B cell (primary cell): ENCODE measurements around the gene FANCM. TPM values are rescaled to one million over a fixed set of nuclear protein-coding genes. Genes with fewer than 3 reads are reported as not detected.

ENCODE experiments used
- ATAC-seq: fragments of 200-7000 bp; cut with Tn5 transposase; one replicate; pipeline ENCODE4 v1.10.0; 2021; ENCODE audit warnings: low read depth, mild to moderate bottlenecking, moderate number of reproducible peaks, moderate library complexity
- CTCF ChIA-PET: fragments of 350-600 bp; sonication (Branson Sonifier 250); formaldehyde crosslinking; loops from one replicate; lab custom pipeline; 2021; ENCODE audit warnings: antibody characterized with exemption, inconsistent platforms; lab: Charles Lee
- POLR2A ChIA-PET: fragments of 350-600 bp; sonication (Branson Sonifier 250); formaldehyde crosslinking; loops from one replicate; lab custom pipeline; 2021; ENCODE audit warnings: antibody characterized with exemption; lab: Charles Lee
- DNase-seq: peaks from one replicate; pipeline ENCODE4 v3.0.0; 2013
- H2AFZ ChIP-seq: 2 replicates; pipeline ENCODE4 v1.6.1; 2012; ENCODE audit warnings: mild to moderate bottlenecking, low read depth, low read length; ENCODE audit not compliant: insufficient read depth, poor library complexity, severe bottlenecking
- H3K27ac ChIP-seq, 2 donors: 1 replicate in 1 of 2; 2 replicates in 1 of 2; pipeline ENCODE4 v1.5.1; 2012 to 2013; ENCODE audit warnings: low read length in 2 of 2, mild to moderate bottlenecking in 2 of 2, moderate library complexity in 1 of 2
- H3K27me3 ChIP-seq, 4 experiments: fragments of 200-600 bp in 1 of 4; sonication (generic) in 1 of 4; replicated peaks in 1 of 4; 1 replicate in 2 of 4; 2 replicates in 2 of 4; pipeline versions ENCODE4 v1.6.1 to v1.7.0; 2013 to 2016; ENCODE audit warnings: low read length in 3 of 4, mild to moderate bottlenecking in 2 of 4, mixed read lengths in 1 of 4, moderate library complexity in 1 of 4; ENCODE audit not compliant: insufficient read depth in 4 of 4, control insufficient read depth in 3 of 4; ENCODE audit errors: control extremely low read depth in 1 of 4
- H3K36me3 ChIP-seq, 2 experiments: replicated peaks in 1 of 2; 1 replicate in 1 of 2; 2 replicates in 1 of 2; pipeline versions ENCODE4 v1.6.1 to v1.7.1; 2013; ENCODE audit warnings: low read length in 1 of 2; ENCODE audit not compliant: insufficient read depth in 2 of 2, control insufficient read depth in 1 of 2; ENCODE audit errors: control extremely low read depth in 1 of 2, extremely low read depth in 1 of 2
- H3K4me1 ChIP-seq, 2 donors: fragments of 200-600 bp in 1 of 2; sonication (generic) in 1 of 2; 1 replicate in 1 of 2; 2 replicates in 1 of 2; pipeline versions ENCODE4 v1.5.1 to v1.6.1; 2013 to 2017; ENCODE audit warnings: low read length in 2 of 2; ENCODE audit not compliant: control insufficient read depth in 2 of 2, insufficient read depth in 2 of 2
- H3K4me2 ChIP-seq: replicated peaks from 2 replicates; pipeline ENCODE3; 2012; ENCODE audit warnings: mild to moderate bottlenecking, low read depth, low read length; ENCODE audit not compliant: poor library complexity, severe bottlenecking
- H3K4me3 ChIP-seq, 5 experiments: fragments of 200-600 bp in 1 of 5; sonication (generic) in 1 of 5; 1 replicate in 3 of 5; 2 replicates in 2 of 5; pipeline versions ENCODE4 v1.5.1 to v1.7.0; 2011 to 2016; ENCODE audit warnings: low read length in 4 of 5, mild to moderate bottlenecking in 4 of 5, low read depth in 2 of 5, control low read depth in 1 of 5, moderate library complexity in 1 of 5; ENCODE audit not compliant: insufficient read depth in 1 of 5; ENCODE audit errors: control extremely low read depth in 1 of 5, extremely low read depth in 1 of 5
- H3K79me2 ChIP-seq: fragments of 200-600 bp; sonication (generic); one replicate; pipeline ENCODE4 v1.6.0; 2016; ENCODE audit warnings: low read length; ENCODE audit not compliant: control insufficient read depth, insufficient read depth
- H3K9ac ChIP-seq: fragments of 200-600 bp; sonication (generic); 2 replicates; pipeline ENCODE4 v1.6.1; 2017; ENCODE audit warnings: mild to moderate bottlenecking, low read length, moderate library complexity
- H3K9me3 ChIP-seq, 3 donors: one replicate each; pipeline versions ENCODE4 v1.6.1 to v1.7.1; 2013; ENCODE audit warnings: low read length in 2 of 3; ENCODE audit not compliant: control insufficient read depth in 2 of 3, insufficient read depth in 1 of 3; ENCODE audit errors: control extremely low read depth in 1 of 3
- H4K20me1 ChIP-seq: 2 replicates; pipeline ENCODE4 v1.6.0; 2012; ENCODE audit warnings: mild to moderate bottlenecking, low read length; ENCODE audit not compliant: insufficient read depth, control insufficient read depth, poor library complexity, severe bottlenecking
- H3K27ac Mint-ChIP-seq: one replicate; pipeline ENCODE4 v1.8.0; 2021; ENCODE audit warnings: mixed read lengths
- H3K27me3 Mint-ChIP-seq: one replicate; pipeline ENCODE4 v1.8.0; 2021; ENCODE audit warnings: mixed read lengths
- H3K4me1 Mint-ChIP-seq: one replicate; pipeline ENCODE4 v1.8.0; 2021; ENCODE audit warnings: mixed read lengths
- H3K4me3 Mint-ChIP-seq: one replicate; pipeline ENCODE4 v1.8.0; 2021; ENCODE audit warnings: mixed read lengths
- H3K9me3 Mint-ChIP-seq: one replicate; pipeline ENCODE4 v1.8.0; 2022; ENCODE audit warnings: mixed read lengths; ENCODE audit not compliant: insufficient read depth
- EZH2 ChIP-seq: IDR thresholded peaks from 2 replicates; pipeline ENCODE4 v1.6.1; 2012; ENCODE audit warnings: borderline replicate concordance, low read depth, mild to moderate bottlenecking, moderate library complexity, low read length; ENCODE audit not compliant: insufficient read depth, poor library complexity, severe bottlenecking
- WGBS: methylation state at CpG from one replicate; pipeline ENCODE4 v1.1.5; 2013; ENCODE audit warnings: missing lambda C conversion rate; ENCODE audit not compliant: insufficient coverage; 5-methylcytosine and 5-hydroxymethylcytosine counted together
- intact Hi-C: fragments of 100-400 bp; cut with micrococcal nuclease; formaldehyde crosslinking; loops from one replicate; pipeline ENCODE4 v1.10.0; 2022
- polyA plus RNA-seq: library from polyadenylated mRNA; depleted of rRNA; stranded (reverse); fragments of >200 nt; gene quantifications from 2 replicates; pipeline ENCODE4 v1.2.3, GENCODE V29; 2012
- total RNA-seq, 2 donors: library from RNA; stranded (reverse); fragments of 120-200 nt in 1 of 2; gene quantifications; 1 replicate in 1 of 2; 2 replicates in 1 of 2; pipeline versions ENCODE4 v1.2.3 to v1.2.4, GENCODE V29; 2013 to 2022
- TF ChIP-seq, protein P1 (sequence below): fragments of 200-600 bp; IDR thresholded peaks from one replicate; pipeline ENCODE4 v1.8.0; 2022; ENCODE audit warnings: antibody characterized with exemption, mild to moderate bottlenecking

The FANCM gene
- total and polyA plus RNA-seq, 2 donors (not counting 1 experiment from before 2014, with no cell fraction given), result 3.0 to 15.5 TPM

DNA sequence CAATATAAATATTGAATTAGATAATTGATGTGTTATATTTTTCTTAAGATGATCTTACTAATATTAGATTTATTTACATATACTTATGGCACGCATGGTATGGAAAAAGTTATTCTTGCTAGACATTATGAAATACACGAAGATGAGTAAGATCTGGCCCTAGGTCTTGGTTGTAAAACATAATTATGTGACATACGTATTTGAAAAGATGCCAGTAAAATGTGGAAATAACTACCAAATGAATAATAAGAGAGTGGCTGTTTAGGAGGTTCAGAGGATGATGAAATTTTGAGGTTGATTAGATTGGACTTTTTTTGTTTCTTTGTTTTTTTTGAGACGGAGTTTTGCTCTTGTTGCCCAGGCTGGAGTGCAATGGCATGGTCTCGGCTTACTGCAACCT, 41.3 kb downstream of the FANCM start:
- H3K4me1 ChIP-seq, result no peaks in the 10 kb centered on the region
- ATAC-seq (no peak), DNase-seq (no peak)
- H4K20me1 ChIP-seq, result no peaks in the 10 kb centered on the region
- CTCF ChIA-PET, result no interaction called here
- H3K27ac ChIP-seq, result no peak overlapping the region
- no peaks in the 10 kb centered on the region for H3K4me1 Mint-ChIP-seq
- H3K4me3 ChIP-seq, result no peak overlapping the region
- POLR2A ChIA-PET, result no interaction called here
- TF ChIP-seq EZH2, result no peak
- TF ChIP-seq, protein P1, sequence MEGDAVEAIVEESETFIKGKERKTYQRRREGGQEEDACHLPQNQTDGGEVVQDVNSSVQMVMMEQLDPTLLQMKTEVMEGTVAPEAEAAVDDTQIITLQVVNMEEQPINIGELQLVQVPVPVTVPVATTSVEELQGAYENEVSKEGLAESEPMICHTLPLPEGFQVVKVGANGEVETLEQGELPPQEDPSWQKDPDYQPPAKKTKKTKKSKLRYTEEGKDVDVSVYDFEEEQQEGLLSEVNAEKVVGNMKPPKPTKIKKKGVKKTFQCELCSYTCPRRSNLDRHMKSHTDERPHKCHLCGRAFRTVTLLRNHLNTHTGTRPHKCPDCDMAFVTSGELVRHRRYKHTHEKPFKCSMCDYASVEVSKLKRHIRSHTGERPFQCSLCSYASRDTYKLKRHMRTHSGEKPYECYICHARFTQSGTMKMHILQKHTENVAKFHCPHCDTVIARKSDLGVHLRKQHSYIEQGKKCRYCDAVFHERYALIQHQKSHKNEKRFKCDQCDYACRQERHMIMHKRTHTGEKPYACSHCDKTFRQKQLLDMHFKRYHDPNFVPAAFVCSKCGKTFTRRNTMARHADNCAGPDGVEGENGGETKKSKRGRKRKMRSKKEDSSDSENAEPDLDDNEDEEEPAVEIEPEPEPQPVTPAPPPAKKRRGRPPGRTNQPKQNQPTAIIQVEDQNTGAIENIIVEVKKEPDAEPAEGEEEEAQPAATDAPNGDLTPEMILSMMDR, result no peak
- H3K9me3 Mint-ChIP-seq, result no peaks in the 10 kb centered on the region
- H3K9me3 ChIP-seq, result no peaks in the 10 kb centered on the region
- no peak overlapping the region for H3K4me2 ChIP-seq
- H3K27ac Mint-ChIP-seq, result no peak overlapping the region
- H3K36me3 ChIP-seq, result peaks cover 0 to 2% of the 10 kb centered on the region in 2 experiments
- no CpG with 5 or more reads among the region's 5 CpGs for WGBS
- H3K4me3 Mint-ChIP-seq, result no peak overlapping the region
- no peak overlapping the region for H3K9ac ChIP-seq
- no peaks in the 10 kb centered on the region for H3K79me2 ChIP-seq
- no peaks in the 10 kb centered on the region for H3K27me3 Mint-ChIP-seq
- intact Hi-C loops, result no loop called here
- no peak overlapping the region for H2AFZ ChIP-seq
- no peaks in the 10 kb centered on the region for H3K27me3 ChIP-seq

DNA sequence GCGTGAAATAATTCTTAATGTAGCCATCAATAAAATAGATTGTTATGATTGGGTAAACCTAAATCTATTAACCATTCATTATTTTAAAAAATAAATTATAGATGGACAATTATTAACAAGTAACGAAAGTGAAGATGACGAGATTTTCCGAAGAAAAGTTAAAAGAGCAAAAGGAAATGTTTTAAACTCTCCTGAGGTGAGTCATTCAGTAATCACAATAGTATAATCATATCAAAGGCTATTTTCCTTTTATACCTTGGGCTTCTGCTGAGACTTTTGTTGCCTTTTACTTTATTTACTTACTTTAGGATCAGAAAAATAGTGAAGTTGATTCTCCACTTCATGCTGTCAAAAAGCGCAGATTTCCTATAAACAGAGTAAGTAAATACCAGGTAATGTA, 45.6 kb downstream of the FANCM start:
- no CpG with 5 or more reads among the region's 5 CpGs for WGBS
- ATAC-seq, result no peak

More for the DNA sequence above, 45.6 kb downstream of the FANCM start:
- H3K4me1 Mint-ChIP-seq, result peaks cover 2% of the 10 kb centered on the region
- Histone ChIP-seq H2AFZ (no peak overlapping the region), H3K4me2 (no peak overlapping the region), H3K36me3 (no peaks in the 10 kb centered on the region), H4K20me1 (no peaks in the 10 kb centered on the region), H3K4me1 (no peaks in the 10 kb centered on the region), H3K27me3 (no peaks in the 10 kb centered on the region), H3K9me3 (no peaks in the 10 kb centered on the region), H3K27ac (no peak overlapping the region), H3K4me3 (no peak overlapping the region), H3K9ac (no peak overlapping the region), H3K79me2 (no peaks in the 10 kb centered on the region)
- DNase-seq, result no peak
- H3K27ac Mint-ChIP-seq, result no peak overlapping the region
- no peak overlapping the region for H3K4me3 Mint-ChIP-seq
- no peaks in the 10 kb centered on the region for H3K9me3 Mint-ChIP-seq
- POLR2A ChIA-PET, result no interaction called here
- TF ChIP-seq EZH2, result no peak
- TF ChIP-seq, protein P1, result no peak
- no peaks in the 10 kb centered on the region for H3K27me3 Mint-ChIP-seq
- intact Hi-C loops, result no loop called here
- CTCF ChIA-PET, result no interaction called here
